GM19395 (cell line): Measurements from ENCODE around the gene NIPAL4.

Experiments
- ATAC-seq: cut with Tn5 transposase; IDR thresholded peaks from one replicate; pipeline ENCODE4 v1.9.1; 2021; ENCODE audit warnings: mild to moderate bottlenecking, moderate library complexity; ENCODE audit not compliant: unreplicated experiment

The NIPAL4 gene

DNA sequence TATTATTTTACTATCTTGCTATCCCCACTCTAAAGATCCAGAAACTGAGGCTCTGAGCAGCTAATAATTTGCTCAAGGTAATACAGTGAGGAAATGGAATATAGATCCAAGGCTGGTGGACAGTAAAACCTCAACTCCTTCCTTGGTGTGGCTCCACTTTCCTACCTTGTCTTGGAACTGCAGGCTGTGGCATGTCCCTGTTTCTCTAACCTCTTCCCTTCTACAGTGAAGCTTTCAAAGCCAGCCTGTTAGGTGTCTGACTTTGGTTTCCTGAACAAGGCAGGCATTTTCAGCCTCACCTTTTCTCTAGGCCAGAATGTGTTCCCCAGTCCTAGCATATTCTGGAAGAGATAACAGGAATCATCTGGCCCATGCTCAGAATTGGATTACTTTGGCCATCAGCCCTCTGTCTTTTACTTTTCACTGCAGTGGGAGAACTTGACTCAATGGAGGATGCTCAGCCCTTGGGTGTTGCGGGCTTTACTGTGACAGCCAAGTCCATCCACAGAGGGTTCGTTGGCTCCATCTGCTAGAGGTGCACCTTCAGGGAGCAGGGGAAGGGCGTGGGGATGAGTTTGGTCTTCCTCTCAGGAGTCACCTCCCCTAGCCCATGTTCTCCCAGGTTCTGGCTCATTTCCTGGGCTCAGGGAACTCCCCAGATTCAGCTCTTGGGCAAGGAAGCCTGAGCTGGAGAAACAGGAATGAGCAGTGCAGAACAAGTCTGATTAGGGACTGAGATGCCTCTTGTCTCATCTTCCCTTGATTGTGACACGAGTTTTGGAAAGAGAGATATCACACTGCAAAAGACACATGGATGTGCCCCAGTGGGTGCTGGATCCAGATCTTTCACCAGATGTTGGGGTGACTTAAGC lies 1.1 kb downstream of the NIPAL4 start:
- no peak for ATAC-seq

DNA sequence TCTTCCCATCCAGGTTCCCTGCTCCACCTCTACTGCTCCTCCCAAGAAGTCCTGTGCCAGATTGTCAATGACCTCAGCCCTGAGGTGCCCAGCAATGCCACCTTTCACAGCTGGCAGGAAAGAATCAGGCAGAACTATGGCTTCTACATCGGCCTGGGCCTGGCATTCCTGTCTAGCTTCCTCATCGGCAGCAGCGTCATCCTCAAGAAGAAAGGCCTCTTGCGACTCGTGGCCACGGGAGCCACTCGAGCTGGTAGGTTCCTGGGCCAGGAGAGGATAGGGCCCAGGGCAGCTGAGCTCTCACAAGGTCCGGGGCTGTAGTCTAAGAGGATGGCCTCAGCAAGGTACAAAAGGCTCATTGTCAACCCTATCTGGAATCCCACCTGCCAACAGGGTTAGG lies 3.1 kb downstream of the NIPAL4 start:
- ATAC-seq = no peak

DNA sequence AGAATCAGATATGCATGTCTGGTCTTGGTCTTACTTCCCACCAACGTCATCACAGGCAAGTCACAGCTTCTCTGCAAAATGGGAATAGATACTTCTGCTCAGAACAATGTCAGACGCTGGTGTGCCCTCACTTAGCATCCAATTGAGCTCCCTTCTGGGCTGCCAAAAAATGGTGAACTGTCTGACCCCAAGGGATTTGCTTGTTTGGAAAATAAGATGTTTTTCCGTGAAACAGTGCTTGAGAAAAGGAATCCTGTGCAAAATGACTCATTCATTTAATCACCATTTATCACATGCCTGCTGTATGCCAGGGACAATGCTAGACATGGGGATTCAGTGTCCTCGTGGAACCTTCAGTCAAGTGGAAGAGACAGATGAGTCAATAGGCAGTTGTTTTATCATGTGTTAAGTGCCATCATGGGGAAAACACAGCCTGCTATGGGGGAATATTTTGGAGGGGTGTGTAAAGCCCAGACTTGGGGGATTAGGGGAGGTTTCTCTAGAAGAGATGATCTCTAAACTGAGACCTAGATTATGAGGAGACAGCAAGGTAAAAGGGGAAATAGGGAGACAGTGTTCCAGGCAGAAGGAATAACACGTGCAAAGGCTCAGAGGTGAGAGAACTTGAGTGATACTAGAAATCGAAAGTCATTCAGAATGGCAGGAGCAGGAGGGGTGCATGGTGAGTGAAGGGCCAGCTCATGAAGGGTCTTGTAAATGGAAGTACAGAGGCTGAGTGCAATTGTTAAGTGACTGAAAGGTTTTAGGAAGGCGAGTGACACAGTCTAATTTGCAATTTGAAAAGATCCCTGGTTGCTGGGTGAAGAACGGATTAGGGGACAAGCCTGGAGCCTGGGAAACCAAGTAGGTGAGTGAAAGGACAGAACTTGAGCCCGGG lies 3.9 kb downstream of the NIPAL4 start:
- ATAC-seq = no peak

DNA sequence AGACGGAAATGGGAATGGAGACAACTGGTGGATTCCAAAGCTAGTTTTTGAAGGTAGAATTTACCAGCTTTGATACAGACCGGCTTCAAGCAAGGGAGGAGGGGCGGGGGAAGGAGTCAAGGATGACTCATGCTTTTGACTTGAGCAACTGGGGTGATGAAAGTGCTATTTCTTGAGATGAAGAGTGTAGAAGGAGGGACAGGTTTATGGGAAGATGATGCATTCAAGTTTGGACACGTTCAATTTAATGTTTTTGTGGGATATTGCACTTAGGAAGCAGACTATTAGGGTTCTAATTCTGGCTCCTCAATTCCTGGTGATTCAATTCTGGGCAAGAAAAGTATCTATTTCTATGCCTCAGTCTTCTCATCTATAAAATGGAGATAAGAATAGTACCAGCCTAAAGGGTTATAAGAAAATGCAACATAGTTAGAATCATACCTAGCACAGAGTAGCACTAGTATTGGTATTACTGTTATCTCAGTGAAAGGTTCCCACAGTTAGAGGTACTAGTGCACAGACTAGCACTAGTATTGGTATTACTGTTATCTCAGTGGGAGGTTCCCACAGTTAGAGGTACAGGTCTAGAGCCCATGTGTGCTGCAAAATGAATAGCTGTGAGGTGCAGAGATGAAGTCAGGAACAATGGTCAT lies 4.6 kb downstream of the NIPAL4 start:
- ATAC-seq = peak; percentile 93

DNA sequence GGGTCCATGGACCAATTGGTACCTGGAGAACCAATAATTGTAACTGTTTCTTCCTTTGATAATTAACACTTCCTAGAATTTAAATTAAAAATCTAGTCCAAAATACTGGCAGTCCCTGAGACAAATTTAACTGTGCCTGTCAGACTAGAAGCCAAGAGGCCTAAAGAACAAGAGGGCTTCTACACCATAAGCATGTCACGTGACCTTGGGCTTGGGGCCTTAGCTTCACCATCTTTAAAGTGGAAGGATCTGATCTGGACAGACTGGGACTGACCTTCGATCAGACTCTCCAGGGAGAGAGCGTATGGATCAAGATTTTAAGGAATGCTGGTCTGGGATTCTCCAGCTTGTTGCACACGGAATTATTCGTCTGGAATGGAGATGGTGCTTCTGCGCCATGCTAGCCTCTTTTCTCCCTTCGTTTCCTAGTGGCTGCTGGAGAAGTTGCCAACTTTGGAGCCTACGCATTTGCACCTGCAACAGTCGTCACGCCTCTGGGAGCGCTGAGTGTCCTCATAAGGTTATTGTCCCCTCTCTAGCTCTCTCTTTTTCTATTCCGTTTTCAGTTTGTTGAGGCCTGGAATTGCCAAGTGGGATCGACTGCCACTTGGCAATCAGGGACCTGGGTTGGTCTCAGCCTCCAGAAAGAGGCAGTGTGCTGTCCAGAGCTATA lies 8.4 kb downstream of the NIPAL4 start:
- ATAC-seq = no peak

DNA sequence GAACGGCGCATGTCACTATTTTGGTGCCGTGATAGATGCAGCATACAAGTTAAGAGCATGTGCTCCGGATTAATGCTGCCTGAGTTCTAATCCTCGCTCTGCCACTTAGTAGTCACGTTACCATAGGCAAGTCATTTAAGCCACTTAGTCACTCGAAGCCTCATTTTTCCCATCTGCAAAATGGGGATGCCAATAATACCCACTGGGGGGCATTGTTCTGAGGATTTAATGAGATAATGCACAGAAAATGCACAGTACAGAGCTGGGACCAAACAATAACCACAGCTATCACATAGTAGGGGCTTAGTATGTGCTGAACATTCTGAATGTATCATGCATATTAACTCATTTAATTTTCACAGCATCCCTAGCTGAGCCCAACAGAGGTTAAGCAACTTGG lies 9.1 kb downstream of the NIPAL4 start:
- no peak for ATAC-seq

DNA sequence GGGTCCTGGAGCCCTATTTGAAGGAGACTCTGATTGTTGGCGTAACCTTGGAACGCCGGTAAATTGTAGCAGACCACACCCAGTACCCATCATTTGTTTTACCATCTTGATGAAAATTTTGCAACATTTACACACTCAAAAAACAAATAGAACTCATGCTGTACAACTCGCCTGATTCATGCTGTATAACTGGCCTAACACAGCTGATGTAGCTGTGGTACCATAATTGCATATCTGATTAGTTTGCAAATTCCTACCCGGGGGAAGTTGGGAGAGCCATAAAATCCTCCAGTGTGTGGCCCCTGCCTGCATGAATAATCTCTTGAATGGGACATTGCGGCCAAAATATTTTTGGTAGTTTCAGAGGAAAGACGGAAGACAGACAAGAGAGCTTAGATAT lies 9.7 kb downstream of the NIPAL4 start:
- no peak for ATAC-seq

DNA sequence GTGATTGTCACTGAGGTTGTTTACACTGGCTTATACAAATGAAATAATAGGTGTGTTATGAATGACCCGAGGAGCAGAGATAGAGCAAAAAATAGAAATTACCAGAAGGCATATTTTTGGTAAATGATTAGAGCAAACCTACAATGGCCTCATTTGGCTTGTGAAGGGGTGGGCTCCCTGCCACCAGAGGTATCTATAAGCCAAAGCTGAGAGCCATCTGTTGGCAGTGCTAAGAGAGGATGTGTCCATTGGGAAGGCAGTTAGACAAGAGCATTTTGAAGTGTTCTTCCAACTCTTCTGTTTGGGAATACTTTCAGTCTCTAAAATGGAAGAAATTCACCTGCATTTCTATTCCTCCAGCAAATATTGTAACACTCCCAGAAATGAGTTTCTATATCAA lies 10.6 kb downstream of the NIPAL4 start:
- ATAC-seq = no peak

DNA sequence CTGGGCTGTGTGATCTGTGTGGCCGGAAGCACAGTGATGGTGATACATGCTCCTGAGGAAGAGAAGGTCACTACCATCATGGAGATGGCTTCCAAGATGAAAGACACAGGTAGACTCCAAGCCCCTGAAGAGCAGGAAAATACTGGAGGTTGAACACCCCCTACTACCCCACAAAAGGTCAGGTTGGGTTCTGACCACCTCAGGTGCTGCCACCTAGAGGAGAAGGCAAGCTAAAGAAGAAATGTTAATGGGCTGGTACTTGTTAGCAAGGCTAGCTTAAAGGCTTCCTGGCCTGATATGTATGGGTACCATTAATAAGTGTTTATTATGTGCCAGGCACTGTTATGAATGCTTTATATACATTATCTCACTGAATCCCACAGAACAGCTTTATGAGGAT lies 11.7 kb downstream of the NIPAL4 start:
- ATAC-seq = no peak

DNA sequence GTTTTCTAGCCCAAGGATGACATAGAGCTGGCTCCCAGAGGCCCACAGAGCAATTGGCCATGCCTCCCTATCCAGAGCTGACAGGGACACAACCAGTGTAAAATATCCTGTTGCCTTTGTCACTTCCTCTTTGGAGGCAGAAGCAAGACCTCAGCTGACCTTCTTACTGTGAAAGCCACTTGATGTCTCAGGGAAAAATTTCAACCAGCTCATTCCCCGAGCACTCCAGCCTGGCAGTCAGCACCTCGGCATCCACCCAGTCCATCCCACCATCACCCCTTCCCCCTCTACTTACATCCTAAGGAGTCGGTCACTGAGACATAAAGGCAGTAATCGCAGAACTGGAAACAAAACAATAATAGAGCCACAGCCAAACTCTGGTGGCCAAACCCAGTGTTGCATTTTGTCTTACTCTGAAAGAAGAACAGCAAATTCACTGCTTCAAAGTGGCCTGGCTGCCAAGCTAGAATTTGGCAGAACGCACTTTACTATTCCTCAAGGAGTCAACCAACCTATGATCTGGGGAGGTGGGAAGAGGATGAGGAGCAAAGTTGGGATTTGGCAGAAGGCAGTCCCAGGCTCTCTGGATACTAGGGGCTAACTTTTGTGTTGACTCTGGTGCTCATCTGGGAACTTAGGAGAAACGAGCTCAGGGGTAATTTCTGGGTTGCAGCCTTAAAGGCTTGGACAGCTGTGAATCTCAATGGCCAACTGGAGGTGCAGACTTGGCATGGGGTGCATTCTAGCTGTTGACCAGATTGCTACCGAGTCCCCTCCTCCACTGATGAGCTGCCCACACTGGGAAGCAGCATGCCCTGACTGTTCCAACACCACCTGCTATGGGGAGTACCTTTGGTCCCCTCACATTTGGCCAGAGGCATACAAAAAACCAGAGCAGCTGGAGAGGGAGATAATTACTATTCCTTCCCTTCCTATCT lies 13.6 kb downstream of the NIPAL4 start:
- ATAC-seq = no peak

DNA sequence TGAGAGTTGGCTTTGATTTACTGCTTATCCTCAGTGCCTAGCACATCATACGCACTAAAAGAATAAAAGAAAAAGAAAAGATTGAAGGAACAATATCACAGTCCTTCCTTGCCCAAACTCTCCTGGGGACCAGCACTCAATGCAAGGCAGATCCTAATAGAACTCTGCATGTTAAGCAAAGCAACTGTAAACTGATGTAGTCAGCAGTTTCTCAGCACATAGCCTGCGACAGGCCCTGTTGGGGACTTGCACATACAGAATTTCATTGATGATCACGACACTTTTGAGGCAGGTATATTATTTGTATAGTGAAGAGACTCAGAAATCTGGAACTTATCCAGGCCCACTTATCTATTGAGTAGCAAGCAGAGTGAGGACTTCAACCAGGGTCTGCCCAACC lies 15.4 kb downstream of the NIPAL4 start:
- no peak for ATAC-seq

DNA sequence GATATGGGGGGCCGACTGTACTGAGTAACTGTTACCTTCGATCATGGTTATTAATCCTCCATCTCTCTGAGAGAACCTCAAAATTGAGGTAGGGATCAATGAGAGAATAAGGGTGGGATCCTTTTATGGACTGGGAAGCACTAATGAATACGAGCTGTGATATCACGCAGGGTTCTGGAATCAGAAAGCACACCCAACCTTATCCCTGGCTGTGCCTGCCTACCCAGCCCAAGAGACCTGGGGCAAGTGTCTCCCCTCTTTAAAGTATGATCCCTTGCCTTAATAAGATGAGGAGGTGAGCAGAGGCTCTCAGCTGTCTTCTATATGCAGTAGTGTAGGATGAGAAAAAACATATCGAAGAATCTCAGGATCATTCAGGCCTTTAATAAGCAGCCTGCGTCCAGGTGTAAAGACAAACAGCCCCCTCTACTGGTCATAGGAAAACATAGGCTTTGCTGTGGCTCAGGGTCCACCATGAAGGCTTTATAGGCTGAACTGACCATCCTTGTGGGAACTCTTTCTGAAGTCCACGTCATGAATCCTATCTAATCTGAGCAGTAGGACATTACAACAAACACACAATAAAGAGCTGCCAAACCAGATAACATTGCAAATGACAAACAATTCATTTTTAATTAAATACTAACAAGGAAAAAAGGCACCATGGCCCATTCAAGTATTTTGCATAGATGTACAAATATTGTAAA lies 16.8 kb downstream of the NIPAL4 start:
- ATAC-seq = no peak

DNA sequence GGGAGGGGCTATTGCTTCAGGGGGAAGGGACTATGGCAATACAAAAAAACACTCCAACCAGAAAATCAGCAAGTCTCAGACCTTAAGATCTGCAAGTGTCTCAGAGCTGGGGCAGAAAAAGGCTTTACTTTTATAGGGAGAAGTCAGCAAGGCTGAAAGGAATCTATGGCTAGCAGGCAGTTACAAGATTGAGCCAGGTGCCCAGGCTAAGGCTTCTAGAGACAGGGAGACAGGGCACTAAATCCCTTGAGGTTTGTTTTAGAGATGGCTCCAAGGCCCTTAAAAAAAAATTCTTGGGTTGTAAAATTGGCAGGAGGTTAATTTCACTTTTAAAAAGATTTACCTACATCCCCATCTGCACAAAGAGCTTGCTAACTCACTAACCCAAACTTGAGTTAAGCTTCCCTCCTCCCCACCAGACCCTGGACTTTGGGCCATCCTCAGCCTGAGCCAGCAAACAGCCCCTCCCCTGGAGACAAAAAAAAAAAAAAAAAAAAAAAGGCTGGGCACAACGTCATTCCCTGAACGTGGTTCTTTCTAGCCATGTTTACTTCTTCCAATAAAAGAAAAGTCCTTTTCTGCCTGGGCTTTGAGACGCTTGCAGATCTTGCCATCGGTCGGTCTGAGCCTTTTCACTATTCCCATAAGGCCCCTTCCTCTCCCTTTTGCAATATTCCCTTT lies 17.9 kb downstream of the NIPAL4 start:
- ATAC-seq = no peak

DNA sequence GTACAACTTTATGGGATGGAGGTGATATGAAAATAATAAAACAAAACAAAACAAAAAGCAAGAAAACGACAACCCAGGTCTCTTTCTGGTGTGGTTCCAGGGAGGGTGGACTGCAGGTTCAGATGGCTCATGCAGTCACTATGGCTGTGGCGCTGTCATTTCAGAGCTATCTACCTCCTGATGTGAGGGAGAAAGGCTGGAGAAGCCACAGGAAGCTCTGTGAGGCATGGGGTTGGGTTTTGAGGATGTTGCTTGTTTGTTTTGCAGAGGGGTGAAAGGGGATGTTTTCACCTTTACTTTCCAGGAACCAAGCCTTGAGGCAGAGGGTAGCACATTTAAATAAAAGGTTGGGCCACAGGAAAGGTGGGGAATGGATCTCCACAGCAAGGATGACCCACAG lies 18.7 kb downstream of the NIPAL4 start:
- no peak for ATAC-seq

DNA sequence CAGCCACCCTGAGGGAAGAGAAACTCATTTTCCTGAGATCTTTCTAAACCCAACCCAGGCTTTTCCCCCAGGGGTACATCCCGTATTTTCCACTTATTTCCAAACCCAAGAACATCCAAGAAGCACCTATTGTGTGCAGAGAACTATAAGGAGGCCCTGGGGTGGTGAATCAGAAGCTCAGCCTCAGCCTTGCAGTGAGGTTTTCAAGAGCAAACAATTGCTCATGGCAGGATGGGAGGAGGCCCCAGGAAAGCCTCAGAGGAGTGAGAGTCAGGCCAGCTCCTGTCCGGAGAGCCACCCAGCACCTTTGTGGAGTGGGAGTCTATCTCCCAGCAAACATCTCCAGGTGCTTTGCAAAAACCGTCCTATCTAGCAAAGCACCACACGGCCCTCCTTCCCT lies 19.2 kb downstream of the NIPAL4 start:
- ATAC-seq = no peak

DNA sequence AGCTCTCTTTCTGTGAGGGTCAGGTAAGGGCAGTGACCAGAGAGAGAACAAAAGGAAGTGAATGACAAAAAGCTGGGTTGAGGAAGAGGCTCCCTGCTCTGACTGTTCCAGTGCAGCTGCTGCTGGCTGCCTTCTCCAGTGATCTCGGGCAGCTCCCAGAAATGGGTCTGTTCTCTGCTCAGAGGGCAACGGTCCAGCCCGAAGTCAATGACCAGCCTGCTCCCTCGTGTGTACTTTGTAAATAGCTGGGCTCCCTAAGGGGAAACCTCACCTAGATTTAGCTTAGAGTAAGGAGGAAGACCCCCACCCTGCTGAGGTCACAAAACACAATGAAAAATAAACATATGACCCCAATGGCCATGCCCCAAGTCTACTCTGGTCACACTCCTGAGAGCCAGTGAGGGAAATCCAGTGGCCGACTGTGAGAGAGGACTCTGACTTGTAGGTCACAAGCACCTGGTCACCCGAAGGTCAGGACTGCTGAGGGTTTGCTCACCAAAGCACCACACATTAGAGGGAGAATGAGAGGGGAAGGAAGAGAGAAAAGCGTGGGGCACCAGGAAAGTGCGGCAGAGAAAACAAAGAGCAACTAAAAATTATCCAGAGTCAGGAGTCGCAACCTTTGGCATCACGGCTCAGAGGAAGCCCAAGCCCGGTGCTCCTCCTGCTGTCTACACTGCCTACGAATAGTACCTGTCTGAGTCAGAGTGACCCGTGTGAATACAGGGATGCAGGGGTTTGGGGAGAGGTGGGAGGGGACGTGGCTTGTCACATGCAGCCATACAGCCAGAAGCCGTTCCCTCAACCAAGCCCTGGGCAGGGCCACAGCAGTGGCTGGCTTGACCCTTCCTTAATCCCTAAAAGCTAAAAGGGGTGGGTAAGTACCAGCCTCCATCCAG lies 19.8 kb downstream of the NIPAL4 start:
- no peak for ATAC-seq

DNA sequence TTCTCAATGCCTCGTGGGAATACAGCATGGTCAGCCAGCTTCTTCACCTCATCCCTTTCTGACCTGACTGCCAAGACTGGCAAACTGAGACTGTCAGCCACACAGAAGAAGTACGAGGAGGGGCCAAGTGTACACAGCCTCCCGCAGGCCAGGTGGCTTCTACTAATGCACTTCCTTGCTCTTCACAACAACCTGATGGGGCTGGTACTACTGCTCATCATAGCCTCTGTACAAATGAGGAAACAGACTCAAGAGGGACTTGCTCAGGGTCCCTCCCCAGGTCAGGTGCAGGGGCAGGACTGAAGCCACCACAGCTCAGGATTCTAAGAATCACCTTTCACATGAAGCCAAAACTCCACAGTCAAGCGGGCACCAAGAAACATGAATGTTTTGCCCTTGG lies 21.3 kb downstream of the NIPAL4 start:
- no peak for ATAC-seq

DNA sequence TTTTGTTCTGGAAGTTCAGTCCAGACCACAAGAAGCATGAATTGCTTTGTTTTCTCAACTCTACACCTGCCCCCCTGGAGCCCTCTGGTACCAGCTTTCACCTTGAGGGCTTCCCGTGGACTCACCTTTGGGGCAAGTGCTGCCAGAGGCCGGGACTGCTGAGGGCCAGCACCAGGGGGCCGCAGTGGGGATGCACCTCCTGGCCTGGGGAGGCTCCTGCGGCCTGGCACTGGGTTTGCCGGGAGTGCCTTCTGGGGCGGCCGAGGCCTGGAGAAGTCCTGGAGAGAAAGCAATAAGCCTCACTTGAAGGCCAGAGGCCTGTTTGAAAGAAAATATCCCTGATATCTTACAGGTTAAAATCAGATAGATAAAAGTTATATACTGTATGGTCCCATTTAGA lies 21.7 kb downstream of the NIPAL4 start:
- no peak for ATAC-seq
